Measurements from ENCODE around the gene H3-3A.

H3-3A gene

DNA sequence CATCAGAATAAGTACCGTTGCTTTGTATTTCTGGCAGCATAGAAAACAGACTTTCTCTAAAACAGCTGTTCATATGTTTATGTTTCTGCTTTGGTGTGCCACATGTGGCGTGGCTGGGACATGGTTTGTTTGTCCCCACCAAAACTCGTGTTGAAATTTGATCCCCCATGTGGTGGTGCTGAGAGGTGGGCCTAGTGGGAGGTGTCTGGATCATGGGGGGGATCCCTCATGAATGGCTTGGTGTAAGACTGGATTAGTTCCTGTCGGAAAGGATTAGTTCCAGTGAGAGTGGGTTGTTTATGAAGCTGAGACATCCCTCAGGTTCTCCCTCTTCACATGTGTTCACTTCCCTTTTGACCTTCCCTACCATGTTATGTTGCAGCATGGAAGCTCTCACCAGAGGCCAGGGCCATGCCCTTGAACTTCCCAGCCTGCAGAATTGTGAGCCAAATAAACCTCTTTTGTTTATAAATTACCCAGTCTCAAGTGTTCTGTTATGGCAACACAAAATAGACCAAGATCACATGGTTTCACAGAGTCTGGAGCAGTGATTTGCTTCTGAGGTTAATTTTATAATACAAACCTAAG is 17.9 kb upstream of the H3-3A start:
- Histone ChIP-seq H3K27ac (ENCODE audit: low read length) (no peak overlapping the region), H3K9ac (ENCODE audit: low read length) (no peak overlapping the region), H3K4me2 (ENCODE audit: low read length) (no peak overlapping the region), H3K4me3 (ENCODE audit: low read length) (no peak overlapping the region), H3K27me3 (ENCODE audit: low read depth, low read length) (0 out of 2 replicates have a peak, but pooled peaks cover 12% of the 10 kb centered on the region), H4K20me1 (ENCODE audit: insufficient read depth, low read length) (no peaks in the 10 kb centered on the region), H2AFZ (ENCODE audit: low read depth, low read length) (no peak overlapping the region), H3K9me3 (ENCODE audit: insufficient read depth, low read length) (no peaks in the 10 kb centered on the region), H3K4me1 (ENCODE audit: low read length) (0 out of 2 replicates have a peak, but pooled peaks cover 3% of the 10 kb centered on the region), H3K79me2 (ENCODE audit: low read length) (no peaks in the 10 kb centered on the region), H3K36me3 (replicated peaks; ENCODE audit: low read depth, low read length) (no peaks in the 10 kb centered on the region)
- TF ChIP-seq CTCF (IDR thresholded peaks at IDR 0.05; ENCODE audit: low read depth, low read length) (no peak), EZH2phosphoT487 (IDR thresholded peaks at IDR 0.05; ENCODE audit: low read depth) (no peak)

- Histone ChIP-seq H4K20me1 (ENCODE audit: insufficient read depth, low read length) (no peaks in the 10 kb centered on the region), H2AFZ (ENCODE audit: low read depth, low read length) (no peak overlapping the region), H3K9ac (ENCODE audit: low read length) (no peak overlapping the region), H3K4me1 (ENCODE audit: low read length) (0 out of 2 replicates have a peak, but pooled peaks cover 3% of the 10 kb centered on the region), H3K79me2 (ENCODE audit: low read length) (no peaks in the 10 kb centered on the region), H3K27ac (ENCODE audit: low read length) (no peak overlapping the region), H3K36me3 (replicated peaks; ENCODE audit: low read depth, low read length) (no peaks in the 10 kb centered on the region), H3K9me3 (ENCODE audit: insufficient read depth, low read length) (no peaks in the 10 kb centered on the region), H3K4me3 (ENCODE audit: low read length) (no peak overlapping the region), H3K4me2 (ENCODE audit: low read length) (no peak overlapping the region), H3K27me3 (ENCODE audit: low read depth, low read length) (0 out of 2 replicates have a peak, but pooled peaks cover 6% of the 10 kb centered on the region)
- TF ChIP-seq EZH2phosphoT487 (IDR thresholded peaks at IDR 0.05; ENCODE audit: low read depth): no peak
Observed at GRCh38 chr1:226046240-226046639, 16.3 kb upstream of the H3-3A start.

GRCh38 chr1:226047495-226047894 is 15.0 kb upstream of the H3-3A start:
- 0 out of 2 replicates have a peak, but pooled peaks cover 3% of the 10 kb centered on the region for H3K4me1 ChIP-seq (ENCODE audit: low read length)
- no peaks in the 10 kb centered on the region for H3K36me3 ChIP-seq (replicated peaks; ENCODE audit: low read depth, low read length)
- TF ChIP-seq EZH2phosphoT487 (IDR thresholded peaks at IDR 0.05; ENCODE audit: low read depth) (no peak), CTCF (IDR thresholded peaks at IDR 0.05; ENCODE audit: low read depth, low read length) (no peak)
- no peaks in the 10 kb centered on the region for H3K79me2 ChIP-seq (ENCODE audit: low read length)
- H2AFZ ChIP-seq (ENCODE audit: low read depth, low read length): no peak overlapping the region
- no peaks in the 10 kb centered on the region for H3K27me3 ChIP-seq (ENCODE audit: low read depth, low read length)
- H4K20me1 ChIP-seq (ENCODE audit: insufficient read depth, low read length): no peaks in the 10 kb centered on the region
- H3K27ac ChIP-seq (ENCODE audit: low read length): no peak overlapping the region
- no peak overlapping the region for H3K4me2 ChIP-seq (ENCODE audit: low read length)
- H3K9me3 ChIP-seq (ENCODE audit: insufficient read depth, low read length): no peaks in the 10 kb centered on the region
- H3K4me3 ChIP-seq (ENCODE audit: low read length): no peak overlapping the region
- no peak overlapping the region for H3K9ac ChIP-seq (ENCODE audit: low read length)

- Histone ChIP-seq H2AFZ (ENCODE audit: low read depth, low read length) (no peak overlapping the region), H4K20me1 (ENCODE audit: insufficient read depth, low read length) (no peaks in the 10 kb centered on the region), H3K79me2 (ENCODE audit: low read length) (no peaks in the 10 kb centered on the region), H3K4me1 (ENCODE audit: low read length) (no peaks in the 10 kb centered on the region), H3K27ac (ENCODE audit: low read length) (no peak overlapping the region), H3K4me3 (ENCODE audit: low read length) (no peak overlapping the region), H3K36me3 (replicated peaks; ENCODE audit: low read depth, low read length) (no peaks in the 10 kb centered on the region), H3K4me2 (ENCODE audit: low read length) (no peak overlapping the region), H3K9me3 (ENCODE audit: insufficient read depth, low read length) (no peaks in the 10 kb centered on the region), H3K9ac (ENCODE audit: low read length) (no peak overlapping the region), H3K27me3 (ENCODE audit: low read depth, low read length) (no peaks in the 10 kb centered on the region)
- TF ChIP-seq CTCF (IDR thresholded peaks at IDR 0.05; ENCODE audit: low read depth, low read length): no peak
- TF ChIP-seq EZH2phosphoT487 (IDR thresholded peaks at IDR 0.05; ENCODE audit: low read depth): no peak
Observed at GRCh38 chr1:226048886-226049285, 13.6 kb upstream of the H3-3A start.

All from OCI-LY3 (cell line).